NCI-H146 (cell line): ENCODE data around the gene KCNH6.
A peak's percentile ranks its signal among the peaks of the same experiment; 100 is the strongest.

ENCODE experiments used
- DNase-seq: peaks from one replicate; lab custom pipeline; 2025; lab: John Stamatoyannopoulos, UW

The KCNH6 gene

GRCh38 chr17:63534816-63535455 is 11.8 kb downstream of the KCNH6 start:
- DNase-seq = no peak

GRCh38 chr17:63535640-63536039 is 12.5 kb downstream of the KCNH6 start:
- no peak for DNase-seq

DNA sequence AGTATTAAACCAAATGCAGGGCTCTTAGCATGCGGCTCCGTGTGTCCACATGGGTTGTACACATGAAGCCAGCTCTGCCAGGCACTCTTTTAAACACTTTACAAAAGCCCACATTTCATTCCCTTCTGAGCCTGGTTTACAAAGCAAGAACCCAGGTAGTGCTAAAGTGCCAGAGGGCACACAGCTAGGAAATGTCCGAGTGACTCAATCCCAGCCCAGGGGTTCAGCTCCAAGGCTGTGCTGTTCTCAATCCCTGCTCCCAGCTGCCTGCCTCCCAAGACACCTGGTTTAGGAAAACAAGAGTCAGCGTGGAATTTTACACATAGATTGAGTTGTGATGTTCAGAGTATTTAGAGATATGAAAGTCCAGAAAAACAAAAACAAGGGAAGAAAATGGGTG is 13.8 kb downstream of the KCNH6 start:
- DNase-seq = no peak

DNA sequence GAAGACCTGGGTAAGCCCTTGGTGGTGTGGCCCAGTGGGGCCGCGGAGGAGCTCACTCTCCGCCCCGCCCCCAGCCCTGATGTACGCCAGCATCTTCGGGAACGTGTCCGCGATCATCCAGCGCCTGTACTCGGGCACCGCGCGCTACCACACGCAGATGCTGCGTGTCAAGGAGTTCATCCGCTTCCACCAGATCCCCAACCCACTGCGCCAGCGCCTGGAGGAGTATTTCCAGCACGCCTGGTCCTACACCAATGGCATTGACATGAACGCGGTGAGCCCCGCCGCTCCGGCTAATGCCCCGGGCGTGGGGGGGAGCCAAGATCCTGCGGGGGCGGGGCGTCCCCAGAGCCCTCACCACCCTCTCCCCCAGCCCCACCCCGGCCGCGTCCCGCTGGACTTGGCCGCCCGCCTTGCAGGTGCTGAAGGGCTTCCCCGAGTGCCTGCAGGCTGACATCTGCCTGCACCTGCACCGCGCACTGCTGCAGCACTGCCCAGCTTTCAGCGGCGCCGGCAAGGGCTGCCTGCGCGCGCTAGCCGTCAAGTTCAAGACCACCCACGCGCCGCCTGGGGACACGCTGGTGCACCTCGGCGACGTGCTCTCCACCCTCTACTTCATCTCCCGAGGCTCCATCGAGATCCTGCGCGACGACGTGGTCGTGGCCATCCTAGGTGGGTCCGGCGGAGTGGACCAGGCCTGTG is 15.0 kb downstream of the KCNH6 start:
- peak; percentile 79 for DNase-seq

DNA sequence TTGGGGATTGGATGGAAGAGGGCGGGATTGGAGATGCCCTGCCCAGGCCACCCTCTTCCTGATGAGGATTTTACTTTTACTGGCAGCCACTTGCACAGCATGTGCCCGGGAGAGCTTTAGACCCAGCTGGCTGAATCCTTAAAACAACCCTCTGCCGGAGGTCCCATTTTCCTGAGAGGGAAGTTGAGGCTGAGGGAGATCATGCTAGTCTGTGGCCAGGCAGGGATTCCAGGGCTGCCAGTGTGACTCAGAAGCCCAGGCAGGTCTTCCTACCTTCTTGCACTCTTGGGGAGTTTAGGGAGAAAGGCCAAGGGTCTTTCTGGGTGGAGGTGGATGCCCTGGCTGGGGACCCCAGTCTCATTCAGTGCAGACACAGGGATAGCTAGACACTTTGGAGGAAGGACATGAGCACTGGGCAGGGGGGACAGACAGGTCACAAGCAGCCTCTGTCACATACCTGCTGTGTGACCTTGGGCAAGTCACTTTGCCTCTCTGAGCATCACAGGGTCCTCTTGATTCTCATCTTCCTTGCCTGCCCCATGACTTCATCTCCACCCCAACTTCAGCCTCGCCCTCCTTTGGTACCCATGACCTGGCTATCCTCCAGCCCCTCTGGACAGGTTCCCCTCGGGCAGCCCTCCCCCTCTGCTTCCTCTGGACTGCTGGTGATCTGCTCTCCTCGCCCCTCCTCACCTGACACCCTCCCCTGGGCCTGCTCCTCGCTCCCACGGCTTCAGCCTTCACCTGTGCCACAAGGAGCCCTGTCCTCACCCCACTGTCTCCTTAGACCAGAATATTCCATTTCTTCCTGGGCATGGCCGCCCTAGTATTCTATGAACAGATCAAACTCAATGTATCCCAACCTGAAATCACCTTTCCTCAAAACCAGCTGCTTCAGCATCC is 15.8 kb downstream of the KCNH6 start:
- DNase-seq = no peak

DNA sequence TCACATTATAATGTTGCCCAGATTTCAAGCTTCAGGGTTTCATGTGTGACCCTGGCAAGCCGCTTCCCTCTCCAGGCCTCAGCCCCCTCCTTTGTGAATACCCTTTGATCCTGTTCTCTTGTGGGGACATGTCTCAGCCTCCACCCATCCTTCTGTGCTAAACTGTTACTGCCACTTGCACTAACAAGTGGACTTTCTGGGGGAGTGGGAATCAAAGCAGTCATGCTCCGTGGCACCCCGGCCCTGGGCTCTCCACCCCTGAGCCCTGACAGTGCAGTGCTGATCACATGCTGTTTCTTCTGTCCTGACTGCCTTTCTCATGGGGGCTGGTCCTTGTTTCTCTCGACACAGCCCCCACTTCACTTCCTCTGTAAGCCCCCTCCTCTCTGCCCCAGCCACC is 17.4 kb downstream of the KCNH6 start:
- no peak for DNase-seq

DNA sequence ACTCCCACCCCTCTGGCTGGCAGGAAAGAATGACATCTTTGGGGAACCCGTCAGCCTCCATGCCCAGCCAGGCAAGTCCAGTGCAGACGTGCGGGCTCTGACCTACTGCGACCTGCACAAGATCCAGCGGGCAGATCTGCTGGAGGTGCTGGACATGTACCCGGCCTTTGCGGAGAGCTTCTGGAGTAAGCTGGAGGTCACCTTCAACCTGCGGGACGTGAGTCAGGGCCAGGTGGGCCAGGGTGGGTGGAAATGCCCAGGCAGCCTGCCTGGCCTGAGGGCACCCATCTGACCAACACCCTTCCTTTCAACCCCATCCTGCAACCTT is 19.0 kb downstream of the KCNH6 start:
- DNase-seq = no peak

DNA sequence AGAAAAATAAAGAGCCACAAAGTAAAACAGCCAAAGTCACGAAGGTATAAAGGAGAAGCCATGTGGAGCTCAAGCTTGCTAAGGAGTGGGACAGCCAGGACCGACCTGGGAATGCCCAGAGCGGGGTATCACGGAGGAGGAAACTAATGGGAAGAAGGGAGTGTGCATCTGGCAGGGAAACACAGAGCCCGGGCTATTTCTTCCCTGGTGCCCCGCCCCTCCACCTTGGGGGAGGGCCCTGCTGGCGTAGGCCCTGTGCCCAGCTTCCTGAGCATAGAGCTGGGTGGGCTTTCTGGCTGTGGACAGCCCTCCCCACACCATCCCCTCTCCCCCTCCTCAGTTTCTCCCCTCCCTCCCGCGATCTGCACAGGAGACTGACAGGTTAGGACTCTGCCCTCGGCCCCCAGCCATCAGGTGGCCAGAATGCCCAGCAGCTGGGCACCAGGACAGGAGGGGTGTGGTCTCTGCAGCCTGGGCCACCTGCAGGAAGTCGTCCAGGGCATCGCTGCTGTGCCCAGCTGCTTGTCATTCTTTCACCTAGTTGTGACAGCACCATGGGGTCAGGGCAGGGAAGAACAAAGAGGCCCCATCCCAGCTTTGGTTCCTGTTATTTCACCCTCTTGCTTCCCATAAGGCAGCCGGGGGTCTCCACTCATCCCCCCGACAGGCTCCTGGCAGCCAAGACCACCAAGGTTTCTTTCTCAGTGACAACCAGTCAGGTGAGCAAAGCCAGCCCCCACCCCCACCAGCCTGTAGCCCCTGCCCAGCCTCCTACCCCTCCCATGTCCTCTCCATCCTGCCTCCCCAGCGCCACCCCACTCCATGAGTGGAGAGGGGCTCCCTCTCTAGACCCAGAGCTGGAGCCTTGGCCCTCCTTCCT is 20.0 kb downstream of the KCNH6 start:
- DNase-seq = peak; percentile 60

GRCh38 chr17:63543822-63544420 is 20.8 kb downstream of the KCNH6 start:
- no peak for DNase-seq

- no peak for DNase-seq
Measured at GRCh38 chr17:63544467-63545301, 21.5 kb downstream of the KCNH6 start.

DNA sequence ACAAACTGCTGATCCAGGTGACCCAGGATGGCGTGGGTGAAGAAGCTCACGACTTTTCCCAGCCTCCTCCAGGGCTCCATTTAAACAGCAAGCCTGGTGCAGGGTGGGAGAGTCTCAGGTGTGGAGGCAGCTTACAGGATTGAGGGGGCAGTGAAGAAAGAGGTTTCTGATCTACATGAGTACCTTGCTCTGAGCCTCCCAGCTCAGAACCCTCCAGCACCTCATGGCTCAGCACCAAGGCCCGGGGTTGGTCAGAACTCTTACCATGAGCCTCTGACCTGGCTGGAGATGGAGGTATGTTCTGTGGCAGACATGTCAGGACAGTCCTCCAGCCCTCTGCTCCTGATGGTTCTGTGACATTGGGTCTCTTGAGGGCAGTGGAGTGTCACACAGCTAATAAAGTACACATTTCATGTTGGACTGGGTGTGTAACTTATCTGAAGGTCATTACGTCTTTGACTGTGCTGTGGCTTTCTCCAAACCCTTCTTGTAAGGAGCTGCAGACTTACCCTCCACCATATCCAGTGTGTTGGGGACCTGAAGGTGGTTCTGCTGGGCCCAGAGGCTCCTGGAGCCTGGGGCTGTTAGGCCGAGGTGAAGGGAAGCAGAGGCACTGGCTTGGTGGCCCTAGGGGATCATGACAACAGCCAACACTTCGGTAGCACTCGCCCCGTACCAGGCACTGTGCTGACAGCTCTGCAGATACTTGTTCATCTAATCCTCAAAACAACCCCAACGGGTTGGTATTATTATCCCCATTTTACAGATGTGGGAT is 23.3 kb downstream of the KCNH6 start:
- DNase-seq = no peak

DNA sequence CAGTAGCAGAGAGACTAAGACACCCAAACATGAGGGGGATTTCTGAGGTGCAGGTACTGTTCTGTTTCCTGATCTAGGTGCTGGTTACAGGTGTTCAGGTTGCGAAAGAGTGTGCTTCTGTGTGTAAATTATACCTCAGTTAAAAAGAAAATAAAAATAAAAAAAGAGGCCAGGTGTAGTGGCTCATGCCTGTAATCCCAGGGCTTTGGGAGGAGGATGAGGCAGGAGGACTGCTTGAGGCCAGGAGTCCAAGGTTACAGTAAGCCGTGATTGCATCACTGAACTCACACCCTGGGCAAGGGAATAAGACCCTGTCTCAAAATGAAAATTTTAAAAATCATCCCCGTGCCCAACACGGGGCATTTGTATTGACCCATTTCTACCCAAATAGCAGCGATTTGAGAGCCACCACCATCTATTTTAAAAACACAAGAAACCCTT is 23.9 kb downstream of the KCNH6 start:
- no peak for DNase-seq

GRCh38 chr17:63549289-63549945 is 26.3 kb downstream of the KCNH6 start:
- no peak for DNase-seq

DNA sequence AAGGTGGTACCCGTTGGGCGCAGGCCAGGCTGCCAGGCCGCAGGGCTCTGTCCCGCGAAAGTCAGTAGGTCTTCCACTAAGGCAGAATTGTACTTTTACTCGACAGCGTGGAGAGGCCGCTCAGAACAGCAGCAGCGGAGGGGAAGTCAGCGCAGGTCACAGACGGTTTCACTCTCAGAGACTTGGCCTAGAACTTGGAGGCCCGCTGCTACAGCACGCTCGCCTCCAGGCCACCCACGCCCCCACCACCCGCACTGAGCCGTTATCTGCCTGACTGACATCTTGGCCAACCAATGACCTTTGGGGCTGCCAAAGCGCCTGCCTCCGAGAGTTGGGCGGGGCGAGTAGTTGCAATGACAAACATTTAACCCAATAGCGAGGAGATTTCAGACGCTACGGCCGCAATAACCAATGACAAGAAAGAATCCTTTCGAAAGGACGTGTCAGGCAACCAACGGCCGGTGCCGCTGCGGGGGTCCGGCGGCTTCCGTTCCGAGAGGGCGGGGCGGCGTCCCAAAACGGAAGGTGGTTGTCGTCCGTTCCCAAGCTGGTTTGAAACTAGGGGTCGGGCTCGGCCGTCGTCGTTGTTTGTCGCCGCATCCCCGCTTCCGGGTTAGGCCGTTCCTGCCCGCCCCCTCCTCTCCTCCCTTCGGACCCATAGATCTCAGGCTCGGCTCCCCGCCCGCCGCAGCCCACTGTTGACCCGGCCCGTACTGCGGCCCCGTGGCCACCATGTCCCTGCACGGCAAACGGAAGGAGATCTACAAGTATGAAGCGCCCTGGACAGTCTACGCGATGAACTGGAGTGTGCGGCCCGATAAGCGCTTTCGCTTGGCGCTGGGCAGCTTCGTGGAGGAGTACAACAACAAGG is 27.0 kb downstream of the KCNH6 start, which contains the start of gene DCAF7:
TSS of gene DCAF7 (plus strand) at position 532 of the 871 bp plus-strand sequence. CDS start at position 733, 201 bp downstream.
- peak; percentile 99 for DNase-seq

DNA sequence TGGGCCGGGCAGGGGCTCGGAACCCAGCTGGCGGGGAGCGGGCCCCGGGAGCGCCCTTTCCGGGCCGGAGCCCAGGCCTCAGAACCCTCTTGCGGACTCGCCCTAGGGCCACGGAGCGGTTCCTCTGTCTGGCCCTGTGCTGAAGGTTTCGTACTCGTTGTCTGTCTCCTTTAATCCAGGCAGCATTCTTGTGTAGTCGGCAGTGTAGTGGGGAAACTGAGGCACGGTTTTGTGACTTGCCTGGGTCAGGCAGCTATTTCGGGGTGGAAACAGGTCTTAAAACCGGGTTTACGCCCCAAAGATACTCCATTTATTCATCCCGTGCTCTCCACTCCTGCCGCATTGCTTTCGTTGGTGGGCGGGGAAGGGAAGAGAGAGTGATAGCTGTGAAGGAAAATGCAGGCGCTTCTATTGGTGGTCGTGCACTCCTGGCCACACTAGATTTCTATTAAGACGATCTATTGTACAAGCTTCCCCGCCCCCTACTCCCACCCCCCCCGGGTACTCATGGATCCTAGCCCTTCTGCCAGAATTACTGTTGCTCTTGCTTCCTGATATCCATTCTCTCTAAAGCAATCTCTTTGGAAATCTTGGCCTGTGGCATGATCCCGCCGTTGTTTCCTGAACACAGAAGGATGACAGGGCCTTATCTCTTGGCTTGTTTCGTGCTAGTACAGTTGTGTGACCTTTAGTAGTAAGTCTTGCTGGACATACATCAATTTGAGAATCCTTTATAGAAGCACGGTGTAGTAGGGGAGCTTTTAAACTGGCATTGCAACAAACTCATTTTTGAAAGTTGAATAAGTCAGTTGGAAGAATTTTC is 27.9 kb downstream of the KCNH6 start:
- peak; percentile 39 for DNase-seq

DNA sequence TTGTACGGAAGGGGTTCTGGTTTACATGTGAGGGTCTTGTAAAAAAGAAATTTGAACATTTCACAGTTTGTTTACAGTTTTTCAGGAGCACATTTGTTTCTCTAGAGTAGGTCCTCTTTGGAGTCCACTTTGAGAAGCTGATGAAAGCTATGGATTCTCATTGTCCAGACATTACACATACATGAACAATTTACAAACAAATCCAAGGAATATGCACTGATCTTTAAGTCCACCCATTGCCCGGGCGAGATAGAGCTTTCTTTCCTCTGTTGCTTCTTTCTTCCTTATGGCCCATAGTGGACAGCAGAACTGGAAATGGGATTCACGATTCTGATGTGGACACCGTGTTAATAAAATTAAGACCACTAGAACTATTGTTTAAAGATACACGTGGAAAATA is 29.1 kb downstream of the KCNH6 start:
- DNase-seq = no peak

DNA sequence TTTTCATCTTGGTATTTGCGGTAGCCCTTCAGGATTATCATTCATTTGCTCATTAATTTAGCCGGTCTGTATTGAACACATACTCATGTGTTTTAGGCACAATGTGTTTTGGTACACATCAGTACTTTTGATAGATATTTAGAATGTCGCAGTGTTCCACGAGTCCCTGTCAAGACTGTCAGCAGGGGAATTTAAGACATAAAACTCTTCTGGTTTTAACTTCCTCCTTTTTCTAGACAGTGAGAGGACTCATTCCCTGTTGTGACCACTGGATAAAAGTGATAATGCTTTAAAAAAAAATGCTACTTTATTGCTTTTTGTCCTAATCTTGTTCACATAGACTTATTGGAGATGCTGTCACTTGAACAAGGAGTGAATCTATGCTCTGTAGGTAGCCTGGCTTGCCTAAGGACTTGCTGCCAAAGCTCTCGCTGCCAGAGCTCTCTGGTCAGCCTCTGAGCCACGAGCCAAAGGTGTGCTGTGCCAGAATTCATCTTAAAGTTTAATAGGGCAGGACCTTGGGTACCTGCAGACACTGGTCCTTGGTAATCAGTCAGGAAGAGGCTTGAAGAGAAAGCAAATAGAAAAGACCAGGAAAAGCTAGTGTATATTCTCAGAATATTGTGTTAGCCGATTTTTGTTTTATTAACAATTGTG is 32.5 kb downstream of the KCNH6 start:
- no peak for DNase-seq
